Measurements from ENCODE around the gene SULT1B1.

The SULT1B1 gene

GRCh38 chr4:69781458-69782418 is 21.3 kb upstream of the SULT1B1 start:
- no peak overlapping the region for H2BK12ac ChIP-seq (ENCODE audit: low read length)
- H2AK5ac ChIP-seq (ENCODE audit: low read length) = no peak overlapping the region
- no CpG with 5 or more reads among the region's 19 CpGs for WGBS (ENCODE audit: extremely low coverage, insufficient coverage, insufficient read length)
- H3K27ac ChIP-seq (ENCODE audit: low read depth, low read length) = no peak overlapping the region
- no peak overlapping the region for H4K12ac ChIP-seq (ENCODE audit: low read depth, low read length)
- no peak overlapping the region for H3K4me3 ChIP-seq (ENCODE audit: low read depth, low read length)
- H3K79me2 ChIP-seq (ENCODE audit: control insufficient read depth, insufficient read depth, low read length, poor library complexity) = no peaks in the 10 kb centered on the region
- H3K79me1 ChIP-seq (ENCODE audit: low read length) = no peaks in the 10 kb centered on the region
- no peak overlapping the region for H3K18ac ChIP-seq (ENCODE audit: low read length)
- H3K14ac ChIP-seq (ENCODE audit: low read length) = no peak overlapping the region
- DNase-seq = no peak
- H3K27me3 ChIP-seq (ENCODE audit: insufficient read depth, low read length) = no peaks in the 10 kb centered on the region
- H3K4me2 ChIP-seq (ENCODE audit: low read length) = no peak overlapping the region
- H3K4me1 ChIP-seq (ENCODE audit: control insufficient read depth in 1 of 2, insufficient read depth in 2 of 2, low read length in 2 of 2) = no peaks in the 10 kb centered on the region
- H3K23ac ChIP-seq (ENCODE audit: low read length) = no peak overlapping the region
- no peak overlapping the region for H2BK120ac ChIP-seq (ENCODE audit: insufficient read depth, low read length, poor library complexity)
- H3K36me3 ChIP-seq (ENCODE audit: control insufficient read depth in 1 of 2, insufficient read depth in 2 of 2, low read length in 2 of 2) = no peaks in the 10 kb centered on the region
- H3K9ac ChIP-seq (ENCODE audit: low read length) = no peak overlapping the region
- H4K91ac ChIP-seq (ENCODE audit: low read depth, low read length) = no peak overlapping the region
- peaks cover 4% of the 10 kb centered on the region for H3K9me3 ChIP-seq (ENCODE audit: insufficient read depth, low read depth, low read length)
- no peak overlapping the region for H2AFZ ChIP-seq (ENCODE audit: insufficient read depth, low read length, poor library complexity)
- H4K8ac ChIP-seq (ENCODE audit: low read depth, low read length) = no peak overlapping the region
- H3K4ac ChIP-seq (ENCODE audit: low read depth, low read length) = no peak overlapping the region
- H2BK5ac ChIP-seq (ENCODE audit: low read depth, low read length, poor library complexity) = no peak overlapping the region

- Histone ChIP-seq H3K9ac (ENCODE audit: low read length) (no peak overlapping the region), H3K27ac (ENCODE audit: low read depth, low read length) (no peak overlapping the region), H3K14ac (ENCODE audit: low read length) (no peak overlapping the region), H3K79me1 (ENCODE audit: low read length) (no peaks in the 10 kb centered on the region), H3K4ac (ENCODE audit: low read depth, low read length) (no peak overlapping the region), H4K12ac (ENCODE audit: low read depth, low read length) (no peak overlapping the region), H3K23ac (ENCODE audit: low read length) (no peak overlapping the region), H3K18ac (ENCODE audit: low read length) (no peak overlapping the region), H3K9me3 (ENCODE audit: insufficient read depth, low read depth, low read length) (peaks cover 4% of the 10 kb centered on the region), H2AK5ac (ENCODE audit: low read length) (no peak overlapping the region), H3K79me2 (ENCODE audit: control insufficient read depth, insufficient read depth, low read length, poor library complexity) (no peaks in the 10 kb centered on the region), H4K91ac (ENCODE audit: low read depth, low read length) (no peak overlapping the region), H4K8ac (ENCODE audit: low read depth, low read length) (no peak overlapping the region), H2AFZ (ENCODE audit: insufficient read depth, low read length, poor library complexity) (no peak overlapping the region), H3K36me3 (ENCODE audit: control insufficient read depth in 1 of 2, insufficient read depth in 2 of 2, low read length in 2 of 2) (no peaks in the 10 kb centered on the region), H3K27me3 (ENCODE audit: insufficient read depth, low read length) (no peaks in the 10 kb centered on the region), H2BK5ac (ENCODE audit: low read depth, low read length, poor library complexity) (no peak overlapping the region), H3K4me3 (ENCODE audit: low read depth, low read length) (no peak overlapping the region), H2BK120ac (ENCODE audit: insufficient read depth, low read length, poor library complexity) (no peak overlapping the region), H3K4me1 (ENCODE audit: control insufficient read depth in 1 of 2, insufficient read depth in 2 of 2, low read length in 2 of 2) (no peaks in the 10 kb centered on the region), H2BK12ac (ENCODE audit: low read length) (no peak overlapping the region), H3K4me2 (ENCODE audit: low read length) (no peak overlapping the region)
- no peak for DNase-seq
- WGBS (ENCODE audit: extremely low coverage, insufficient coverage, insufficient read length) = no CpG with 5 or more reads among the region's 1 CpG
Measured at GRCh38 chr4:69780141-69780540, 19.7 kb upstream of the SULT1B1 start.

- no peak overlapping the region for H2BK120ac ChIP-seq (ENCODE audit: insufficient read depth, low read length, poor library complexity)
- H3K4me3 ChIP-seq (ENCODE audit: low read depth, low read length) = no peak overlapping the region
- DNase-seq = no peak
- no peaks in the 10 kb centered on the region for H3K27me3 ChIP-seq (ENCODE audit: insufficient read depth, low read length)
- H2BK12ac ChIP-seq (ENCODE audit: low read length) = no peak overlapping the region
- no peak overlapping the region for H2BK5ac ChIP-seq (ENCODE audit: low read depth, low read length, poor library complexity)
- no peak overlapping the region for H3K4ac ChIP-seq (ENCODE audit: low read depth, low read length)
- no peak overlapping the region for H2AFZ ChIP-seq (ENCODE audit: insufficient read depth, low read length, poor library complexity)
- H3K27ac ChIP-seq (ENCODE audit: low read depth, low read length) = no peak overlapping the region
- H3K4me2 ChIP-seq (ENCODE audit: low read length) = no peak overlapping the region
- H3K23ac ChIP-seq (ENCODE audit: low read length) = no peak overlapping the region
- H3K79me2 ChIP-seq (ENCODE audit: control insufficient read depth, insufficient read depth, low read length, poor library complexity) = no peaks in the 10 kb centered on the region
- no peak overlapping the region for H3K9ac ChIP-seq (ENCODE audit: low read length)
- H3K9me3 ChIP-seq (ENCODE audit: insufficient read depth, low read depth, low read length) = no peaks in the 10 kb centered on the region
- no peaks in the 10 kb centered on the region for H3K36me3 ChIP-seq (ENCODE audit: control insufficient read depth in 1 of 2, insufficient read depth in 2 of 2, low read length in 2 of 2)
- no peak overlapping the region for H3K14ac ChIP-seq (ENCODE audit: low read length)
- H4K91ac ChIP-seq (ENCODE audit: low read depth, low read length) = no peak overlapping the region
- no peaks in the 10 kb centered on the region for H3K79me1 ChIP-seq (ENCODE audit: low read length)
- H4K8ac ChIP-seq (ENCODE audit: low read depth, low read length) = no peak overlapping the region
- no peak overlapping the region for H2AK5ac ChIP-seq (ENCODE audit: low read length)
- H3K4me1 ChIP-seq (ENCODE audit: control insufficient read depth in 1 of 2, insufficient read depth in 2 of 2, low read length in 2 of 2) = no peaks in the 10 kb centered on the region
- WGBS (ENCODE audit: extremely low coverage, insufficient coverage, insufficient read length) = no CpG with 5 or more reads among the region's 3 CpGs
- no peak overlapping the region for H4K12ac ChIP-seq (ENCODE audit: low read depth, low read length)
- H3K18ac ChIP-seq (ENCODE audit: low read length) = no peak overlapping the region
Measured at GRCh38 chr4:69776696-69777095, 16.3 kb upstream of the SULT1B1 start.

GRCh38 chr4:69775321-69775867 is 15.0 kb upstream of the SULT1B1 start:
- no peak overlapping the region for H3K14ac ChIP-seq (ENCODE audit: low read length)
- no peak overlapping the region for H2BK12ac ChIP-seq (ENCODE audit: low read length)
- H3K4me3 ChIP-seq (ENCODE audit: low read depth, low read length) = no peak overlapping the region
- H4K8ac ChIP-seq (ENCODE audit: low read depth, low read length) = no peak overlapping the region
- H3K18ac ChIP-seq (ENCODE audit: low read length) = no peak overlapping the region
- no peak for DNase-seq
- no peak overlapping the region for H2BK120ac ChIP-seq (ENCODE audit: insufficient read depth, low read length, poor library complexity)
- no CpG with 5 or more reads among the region's 2 CpGs for WGBS (ENCODE audit: extremely low coverage, insufficient coverage, insufficient read length)
- no peaks in the 10 kb centered on the region for H3K27me3 ChIP-seq (ENCODE audit: insufficient read depth, low read length)
- H2AK5ac ChIP-seq (ENCODE audit: low read length) = no peak overlapping the region
- no peak overlapping the region for H2BK5ac ChIP-seq (ENCODE audit: low read depth, low read length, poor library complexity)
- H2AFZ ChIP-seq (ENCODE audit: insufficient read depth, low read length, poor library complexity) = no peak overlapping the region
- no peak overlapping the region for H3K4me2 ChIP-seq (ENCODE audit: low read length)
- no peak overlapping the region for H3K27ac ChIP-seq (ENCODE audit: low read depth, low read length)
- H4K91ac ChIP-seq (ENCODE audit: low read depth, low read length) = no peak overlapping the region
- H3K36me3 ChIP-seq (ENCODE audit: control insufficient read depth in 1 of 2, insufficient read depth in 2 of 2, low read length in 2 of 2) = no peaks in the 10 kb centered on the region
- H3K79me2 ChIP-seq (ENCODE audit: control insufficient read depth, insufficient read depth, low read length, poor library complexity) = no peaks in the 10 kb centered on the region
- no peaks in the 10 kb centered on the region for H3K9me3 ChIP-seq (ENCODE audit: insufficient read depth, low read depth, low read length)
- no peaks in the 10 kb centered on the region for H3K4me1 ChIP-seq (ENCODE audit: control insufficient read depth in 1 of 2, insufficient read depth in 2 of 2, low read length in 2 of 2)
- H3K9ac ChIP-seq (ENCODE audit: low read length) = no peak overlapping the region
- H3K4ac ChIP-seq (ENCODE audit: low read depth, low read length) = no peak overlapping the region
- H4K12ac ChIP-seq (ENCODE audit: low read depth, low read length) = no peak overlapping the region
- H3K79me1 ChIP-seq (ENCODE audit: low read length) = no peaks in the 10 kb centered on the region
- no peak overlapping the region for H3K23ac ChIP-seq (ENCODE audit: low read length)

All from trophoblast cell (in vitro differentiated cells and primary cell).